ENCODE results near the gene DBF4B.
A peak's percentile ranks its signal among the peaks of the same experiment; 100 is the strongest.

DBF4B gene

GRCh38 chr17:44777394-44778348 is 69.2 kb downstream of the DBF4B start:
- no peak for DNase-seq (ENCODE audit: low read depth)

GRCh38 chr17:44778656-44779210 is 70.3 kb downstream of the DBF4B start:
- DNase-seq (ENCODE audit: low read depth): no peak

GRCh38 chr17:44779211-44780025 is 71.0 kb downstream of the DBF4B start:
- peak; percentile 69 for DNase-seq (ENCODE audit: low read depth)

- DNase-seq (ENCODE audit: low read depth): no peak
Measured at GRCh38 chr17:44780161-44780560, 71.7 kb downstream of the DBF4B start.

GRCh38 chr17:44780845-44781480 is 72.5 kb downstream of the DBF4B start:
- no peak for DNase-seq (ENCODE audit: low read depth)

GRCh38 chr17:44781551-44782325 is 73.3 kb downstream of the DBF4B start:
- no peak for DNase-seq (ENCODE audit: low read depth)

- no peak for DNase-seq (ENCODE audit: low read depth)
Measured at GRCh38 chr17:44782326-44782850, 73.9 kb downstream of the DBF4B start.

GRCh38 chr17:44785921-44786320 is 77.5 kb downstream of the DBF4B start:
- no peak for DNase-seq (ENCODE audit: low read depth)

GRCh38 chr17:44786551-44787081 is 78.2 kb downstream of the DBF4B start:
- DNase-seq (ENCODE audit: low read depth): no peak

- no peak for DNase-seq (ENCODE audit: low read depth)
Measured at GRCh38 chr17:44787271-44787940, 78.9 kb downstream of the DBF4B start.

- DNase-seq (ENCODE audit: low read depth): no peak
Measured at GRCh38 chr17:44788139-44788538, 79.7 kb downstream of the DBF4B start.

GRCh38 chr17:44792276-44792675 is 83.8 kb downstream of the DBF4B start:
- no peak for DNase-seq (ENCODE audit: low read depth)

GRCh38 chr17:44793885-44794842 is 85.7 kb downstream of the DBF4B start:
- no peak for DNase-seq (ENCODE audit: low read depth)

- DNase-seq (ENCODE audit: low read depth): no peak
Measured at GRCh38 chr17:44794851-44795413, 86.5 kb downstream of the DBF4B start.

- DNase-seq (ENCODE audit: low read depth): no peak
Measured at GRCh38 chr17:44795421-44795820, 87.0 kb downstream of the DBF4B start.

GRCh38 chr17:44795928-44796327 is 87.5 kb downstream of the DBF4B start:
- no peak for DNase-seq (ENCODE audit: low read depth)

- no peak for DNase-seq (ENCODE audit: low read depth)
Measured at GRCh38 chr17:44796731-44797130, 88.3 kb downstream of the DBF4B start.

GRCh38 chr17:44797802-44798201 is 89.3 kb downstream of the DBF4B start:
- DNase-seq (ENCODE audit: low read depth): no peak

GRCh38 chr17:44798356-44798755 is 89.9 kb downstream of the DBF4B start:
- no peak for DNase-seq (ENCODE audit: low read depth)
